ENCODE measurements around the gene NHLRC1.

NHLRC1 gene

DNA sequence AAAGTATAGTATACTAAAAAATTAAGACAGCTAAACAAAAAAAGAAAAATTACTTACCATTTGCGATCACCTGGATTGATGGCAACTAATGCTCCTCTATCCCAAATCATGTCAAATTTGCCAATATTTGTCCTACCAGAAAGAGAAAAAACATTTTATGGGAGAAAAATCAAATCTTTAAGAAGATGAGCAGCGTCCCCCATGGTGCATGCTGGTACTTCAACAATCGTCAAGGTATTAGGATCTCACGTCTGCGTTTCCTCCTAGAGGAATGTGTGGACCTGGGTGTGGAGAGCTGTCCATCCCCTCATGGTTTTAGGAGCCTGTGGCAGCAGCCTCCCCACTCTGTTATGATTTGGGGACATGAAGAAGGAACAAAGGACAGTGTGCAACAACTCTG is 16.4 kb upstream of the NHLRC1 start:
- no peak for DNase-seq (ENCODE audit: low spot score)

DNA sequence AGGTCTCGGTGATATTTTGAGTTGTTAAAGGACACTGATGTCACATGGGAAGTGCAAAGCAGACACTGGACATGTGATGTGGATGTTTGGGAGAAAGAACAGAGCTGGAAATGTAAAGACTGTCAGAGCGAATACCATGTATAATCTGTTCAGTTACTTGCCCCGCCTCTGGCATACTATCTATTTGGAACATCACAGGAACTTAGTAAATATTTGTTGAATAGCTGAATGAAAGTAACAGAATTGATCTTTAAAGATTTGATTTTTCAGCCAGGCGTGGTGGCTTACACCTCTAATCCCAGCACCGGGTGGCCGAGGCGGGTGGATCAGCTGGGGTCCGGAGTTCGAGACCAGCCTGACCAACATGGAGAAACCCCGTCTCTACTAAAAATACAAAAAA is 13.8 kb upstream of the NHLRC1 start:
- no peak for DNase-seq (ENCODE audit: low spot score)

DNA sequence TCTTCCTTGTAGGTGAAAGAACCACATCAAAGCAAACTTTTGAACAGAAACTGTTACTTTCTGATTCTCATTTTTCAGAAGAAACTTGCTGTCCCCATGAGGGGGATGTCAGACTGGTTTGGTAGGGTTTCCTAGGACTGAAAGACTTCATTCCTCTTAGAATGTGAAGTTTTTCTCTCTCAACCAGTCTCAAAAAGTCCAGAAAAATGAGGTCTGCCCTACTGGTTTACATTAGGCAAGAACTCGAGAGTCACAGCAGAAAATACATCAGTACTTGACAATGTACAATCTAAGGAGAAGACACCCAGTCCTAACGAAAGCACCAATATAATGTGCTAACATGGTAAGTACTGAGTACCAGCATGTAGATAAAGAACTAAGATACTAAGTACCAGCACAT is 12.7 kb upstream of the NHLRC1 start:
- DNase-seq (ENCODE audit: low spot score), result no peak

DNA sequence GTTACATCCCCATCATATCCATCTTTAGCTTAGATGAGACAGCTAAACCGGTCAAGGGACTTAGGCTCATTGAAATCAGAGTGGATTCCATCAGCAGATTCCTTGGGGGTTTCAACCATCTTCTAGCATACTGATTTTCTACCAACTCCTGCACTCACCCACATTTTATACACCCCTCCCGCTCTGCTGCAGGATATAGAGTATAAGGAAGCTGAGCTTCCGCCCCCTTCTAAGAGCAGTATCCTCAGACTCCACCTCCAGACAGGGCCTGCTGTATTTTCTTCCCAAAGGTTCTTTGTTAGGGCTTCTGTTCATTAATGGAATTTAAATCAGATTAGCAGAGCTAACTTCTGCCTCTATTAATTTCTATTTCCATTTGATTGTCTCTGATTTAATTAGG is 9.9 kb upstream of the NHLRC1 start:
- DNase-seq (ENCODE audit: low spot score), result no peak

DNA sequence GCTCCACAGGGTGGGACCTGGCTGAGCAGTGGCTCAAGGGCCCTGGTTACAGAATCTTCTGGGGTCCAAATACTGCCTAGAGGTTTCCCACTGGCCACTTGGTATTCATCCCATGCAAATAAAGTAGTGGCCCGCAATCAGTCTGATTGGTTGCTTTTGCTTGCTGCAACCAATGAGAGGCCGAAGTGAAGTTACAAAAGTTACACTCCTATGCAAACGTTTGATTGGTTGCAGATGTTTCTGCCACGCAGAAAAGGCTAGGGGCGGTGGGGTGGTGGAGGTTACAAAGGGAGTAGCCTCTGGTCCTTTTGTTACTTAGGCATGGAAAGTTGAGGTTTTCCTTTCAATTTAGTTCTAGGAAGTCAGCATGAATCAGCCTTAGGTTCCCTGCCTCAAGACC is 3.6 kb upstream of the NHLRC1 start:
- no peak for DNase-seq (ENCODE audit: low spot score)

DNA sequence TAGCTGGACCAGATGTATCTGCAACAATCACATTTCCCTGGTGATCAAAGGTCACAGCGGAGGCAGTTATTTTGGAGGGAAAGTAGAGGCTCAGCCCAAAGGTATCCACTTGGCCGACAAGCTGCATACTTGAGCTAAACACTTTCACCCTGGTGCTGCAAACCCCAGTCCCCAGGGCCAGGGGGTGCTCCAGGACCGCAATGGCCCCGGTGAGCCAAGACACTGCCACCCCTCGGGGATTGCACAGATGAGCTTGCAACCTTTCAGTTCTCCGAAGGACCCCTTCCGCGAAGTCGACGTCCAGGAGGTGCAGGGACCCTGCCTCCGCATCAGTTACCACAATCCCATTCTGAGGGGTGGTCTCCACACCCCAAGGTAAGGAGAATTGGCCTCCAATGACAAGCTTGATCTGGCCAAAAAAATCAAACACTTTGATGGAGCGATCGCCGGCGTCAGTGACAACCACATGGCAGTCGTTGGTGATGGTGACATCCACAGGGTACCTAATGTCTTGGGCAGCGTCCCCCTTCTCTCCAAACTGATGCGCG is 823 bp downstream of the NHLRC1 start:
- no peak for DNase-seq (ENCODE audit: low spot score)

DNA sequence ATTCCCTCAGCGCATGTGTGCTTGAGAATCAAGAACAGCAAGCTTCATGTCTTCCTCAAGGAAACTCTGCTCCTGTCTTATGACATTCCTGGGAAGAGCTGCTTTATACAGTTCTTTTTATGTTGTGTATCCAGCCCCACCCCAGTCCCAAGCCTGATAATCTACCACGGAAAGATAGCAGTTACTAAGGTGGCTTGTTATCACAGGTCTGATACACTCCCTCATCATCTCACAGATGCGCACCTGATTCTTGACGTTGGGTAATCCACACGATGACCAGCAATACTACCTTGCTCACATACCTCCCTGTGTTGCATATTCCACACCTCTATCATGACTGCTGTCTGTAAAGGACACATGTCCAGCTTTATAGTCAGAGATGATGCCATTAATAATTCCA is 3.2 kb downstream of the NHLRC1 start:
- no peak for DNase-seq (ENCODE audit: low spot score)

DNA sequence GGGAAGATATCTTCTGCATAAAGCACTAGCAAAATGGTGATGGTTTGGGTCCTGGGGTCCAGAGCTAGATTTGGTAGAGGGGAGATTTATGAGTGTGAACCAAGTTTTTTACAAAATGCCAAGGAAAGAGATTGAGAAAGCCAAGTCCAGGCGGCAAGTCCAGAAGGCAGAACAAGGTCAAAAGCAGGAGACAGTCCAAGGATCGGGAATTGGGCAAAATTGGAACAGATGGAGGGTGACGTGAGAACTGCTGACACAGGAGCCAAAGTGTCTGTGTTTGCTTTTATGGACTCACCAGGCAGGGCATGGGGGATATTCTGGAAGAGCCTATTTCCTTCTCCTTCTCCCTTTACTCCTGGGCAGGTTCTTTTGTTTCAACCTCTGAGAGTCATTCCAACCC is 4.1 kb downstream of the NHLRC1 start:
- no peak for DNase-seq (ENCODE audit: low spot score)

DNA sequence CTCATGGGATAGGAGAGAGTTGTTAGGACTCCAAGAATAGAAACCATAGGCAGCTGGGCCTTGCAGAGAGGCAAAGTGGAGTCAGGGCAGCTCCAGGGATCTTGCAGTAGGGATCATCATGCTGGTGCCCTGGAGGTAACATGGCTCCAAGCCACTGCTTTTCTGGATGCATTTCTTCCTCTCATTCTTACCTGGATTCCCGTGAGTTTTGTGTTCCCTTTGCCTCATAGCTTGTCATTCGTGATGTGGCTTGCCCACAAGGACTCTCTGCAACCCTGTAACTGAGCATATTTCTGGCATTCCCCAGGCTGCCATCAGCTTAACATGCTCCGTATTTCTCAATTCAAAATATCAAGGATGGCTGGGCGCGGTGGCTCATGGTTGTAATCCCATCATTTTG is 5.3 kb downstream of the NHLRC1 start:
- DNase-seq (ENCODE audit: low spot score), result no peak

DNA sequence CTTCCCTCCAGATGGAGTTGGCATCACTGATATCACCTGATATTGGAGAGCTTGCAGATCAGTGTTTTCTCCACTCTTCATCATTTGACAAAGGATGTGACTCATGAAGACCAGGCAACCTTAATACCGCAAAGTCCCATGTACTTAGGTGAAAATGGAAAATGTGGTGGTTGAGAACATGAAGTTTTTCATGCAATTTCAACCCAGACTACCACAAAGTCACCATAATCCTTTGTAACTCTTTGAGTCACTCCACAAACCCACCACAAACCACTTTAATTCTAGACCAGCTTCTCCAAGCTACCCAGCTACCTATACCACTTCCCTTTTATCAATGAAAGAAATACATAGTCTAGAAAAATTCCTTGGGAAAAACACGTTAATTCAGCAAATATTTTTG is 7.1 kb downstream of the NHLRC1 start:
- DNase-seq (ENCODE audit: low spot score), result no peak

DNA sequence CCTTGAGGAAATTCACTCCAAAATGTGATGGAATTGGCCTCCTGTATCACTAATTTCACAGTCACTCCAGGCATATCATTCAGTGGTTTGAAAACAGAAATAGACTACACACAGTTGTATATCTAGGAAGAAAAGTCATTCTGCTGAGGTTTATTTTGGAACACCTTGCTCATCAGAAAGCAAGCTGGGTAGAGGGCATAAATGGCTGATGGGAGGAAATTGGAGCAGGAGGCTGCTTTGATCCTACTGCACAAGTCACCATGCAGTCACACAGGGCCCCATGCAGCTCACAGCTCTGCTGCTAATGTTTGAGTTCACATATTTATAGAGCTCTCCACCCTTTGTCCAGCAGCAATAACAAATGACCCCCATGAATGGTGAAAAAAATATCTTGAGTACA is 12.3 kb downstream of the NHLRC1 start:
- DNase-seq (ENCODE audit: low spot score), result no peak

DNA sequence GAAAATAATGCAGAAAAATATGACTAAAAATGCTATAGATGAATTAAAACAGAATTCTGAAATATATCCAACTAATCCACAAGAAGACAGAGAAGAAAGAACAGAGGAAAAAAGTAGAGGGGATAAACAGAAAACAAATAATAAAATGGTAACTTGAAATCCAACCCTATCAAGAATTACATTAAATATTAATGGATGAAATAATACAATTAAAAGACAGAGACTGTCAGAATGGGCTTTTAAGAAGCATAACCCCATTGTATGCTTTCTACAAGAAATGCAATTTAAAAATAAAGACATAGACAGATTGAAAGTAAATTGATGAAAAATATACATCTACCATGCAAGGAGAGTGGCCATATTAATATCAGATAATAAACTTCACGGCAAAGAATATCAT is 15.4 kb downstream of the NHLRC1 start:
- no peak for DNase-seq (ENCODE audit: low spot score)

DNA sequence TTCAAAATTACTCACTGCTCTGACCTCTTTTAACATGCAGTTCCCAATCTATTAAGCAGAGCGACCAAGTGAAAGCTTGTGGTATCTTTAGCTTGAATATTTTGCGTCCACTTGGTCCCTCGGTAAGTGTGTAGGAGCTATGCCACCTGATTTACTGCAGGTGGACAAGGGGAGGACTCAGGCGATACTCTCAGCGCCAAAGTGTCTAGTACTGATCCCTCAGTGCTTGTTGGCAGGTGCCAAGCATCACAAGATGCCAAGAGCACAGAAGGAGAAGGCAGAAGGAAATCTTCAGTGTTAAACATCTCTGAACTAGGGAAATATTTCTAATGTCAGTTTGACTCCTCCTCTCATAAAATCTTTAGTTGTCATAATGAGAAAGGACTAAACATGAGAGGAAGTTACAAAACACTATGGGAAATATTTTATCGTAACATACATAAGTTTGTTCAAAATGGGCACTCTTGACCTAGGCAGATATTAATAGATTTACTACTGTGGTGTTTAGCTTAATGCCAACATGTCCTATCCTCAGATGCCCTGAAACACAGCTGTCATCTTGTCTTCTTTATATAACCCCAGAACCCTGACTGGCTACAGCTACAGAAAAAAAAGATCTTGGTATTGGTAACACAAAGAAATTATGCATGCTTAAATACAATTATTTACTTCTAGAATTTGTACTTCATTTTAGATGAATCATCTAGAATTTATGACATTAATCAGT is 19.5 kb downstream of the NHLRC1 start:
- DNase-seq (ENCODE audit: low spot score), result no peak

DNA sequence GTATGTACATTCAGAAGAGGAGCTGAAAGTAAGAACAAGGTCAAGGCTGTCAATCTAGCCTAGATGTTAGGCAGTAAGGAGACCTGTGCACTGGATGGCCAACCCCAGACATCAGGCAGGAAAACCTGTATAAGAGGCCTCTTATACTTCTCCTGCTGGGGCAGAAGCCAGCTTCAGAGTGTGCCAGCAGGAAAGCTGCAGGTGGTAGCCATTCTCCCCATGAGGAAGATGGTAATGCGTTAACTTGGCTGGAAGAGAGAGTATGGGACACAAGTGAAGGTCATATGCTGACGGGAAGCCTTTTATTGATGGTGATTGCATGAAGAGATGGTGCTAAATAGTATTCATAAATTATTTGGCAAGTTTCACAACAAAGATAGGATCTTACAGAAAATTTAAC is 20.6 kb downstream of the NHLRC1 start:
- no peak for DNase-seq (ENCODE audit: low spot score)

DNA sequence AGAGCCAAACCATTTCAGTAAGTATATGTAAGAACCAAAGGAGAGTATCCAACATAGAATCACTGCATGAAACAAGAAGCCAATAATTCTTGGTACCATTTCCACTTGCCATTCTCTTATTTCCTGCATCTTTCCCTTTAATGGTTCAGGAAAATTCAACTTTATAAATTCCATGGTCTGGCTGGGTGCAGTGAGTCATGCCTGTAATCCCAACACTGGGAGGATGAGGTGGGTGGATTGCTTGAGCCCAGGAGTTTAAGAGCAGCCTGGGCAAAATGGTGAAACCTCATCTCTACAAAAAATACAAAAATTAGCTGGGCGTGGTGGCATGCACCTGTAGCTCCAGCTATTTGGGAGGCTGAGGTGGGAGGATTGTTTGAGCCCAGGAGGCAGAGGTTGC is 21.2 kb downstream of the NHLRC1 start:
- no peak for DNase-seq (ENCODE audit: low spot score)

DNA sequence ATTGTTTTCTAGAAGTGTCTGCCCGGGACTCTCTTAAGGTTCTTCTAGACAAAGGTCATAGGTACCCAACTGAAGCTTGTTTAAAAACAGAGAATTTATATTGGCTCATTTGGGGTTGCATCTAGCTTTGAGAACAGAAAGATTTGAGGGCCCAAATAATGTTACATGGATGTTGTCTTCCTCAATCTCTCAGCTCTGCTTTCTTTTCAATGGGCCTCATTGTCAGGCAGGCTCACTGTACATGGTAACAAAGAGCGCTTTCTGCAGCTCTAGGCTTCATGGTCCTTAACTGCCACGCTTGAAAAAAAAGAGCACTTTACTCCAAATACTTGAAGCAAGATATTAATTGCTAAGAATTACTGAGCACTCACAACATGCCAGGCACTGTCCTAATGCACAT is 22.2 kb downstream of the NHLRC1 start:
- no peak for DNase-seq (ENCODE audit: low spot score)

DNA sequence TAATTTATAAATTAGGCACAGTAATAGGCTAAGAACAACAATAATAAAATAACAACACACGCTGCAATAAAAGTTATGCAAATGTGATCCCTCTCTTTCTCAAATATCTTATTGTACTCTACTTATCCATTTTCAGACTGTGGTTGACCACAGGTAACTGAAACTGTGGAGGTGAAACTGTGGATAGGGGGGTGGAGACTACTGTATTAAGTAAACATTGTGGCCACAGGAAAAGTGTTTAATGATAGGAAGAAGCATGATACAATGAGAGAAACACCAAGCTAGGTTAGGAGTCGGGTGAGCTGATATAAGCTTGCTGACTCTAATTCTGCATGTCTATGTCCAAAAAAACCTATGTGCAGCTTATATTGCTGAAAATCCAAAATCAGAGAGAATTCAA is 23.0 kb downstream of the NHLRC1 start:
- no peak for DNase-seq (ENCODE audit: low spot score)

DNA sequence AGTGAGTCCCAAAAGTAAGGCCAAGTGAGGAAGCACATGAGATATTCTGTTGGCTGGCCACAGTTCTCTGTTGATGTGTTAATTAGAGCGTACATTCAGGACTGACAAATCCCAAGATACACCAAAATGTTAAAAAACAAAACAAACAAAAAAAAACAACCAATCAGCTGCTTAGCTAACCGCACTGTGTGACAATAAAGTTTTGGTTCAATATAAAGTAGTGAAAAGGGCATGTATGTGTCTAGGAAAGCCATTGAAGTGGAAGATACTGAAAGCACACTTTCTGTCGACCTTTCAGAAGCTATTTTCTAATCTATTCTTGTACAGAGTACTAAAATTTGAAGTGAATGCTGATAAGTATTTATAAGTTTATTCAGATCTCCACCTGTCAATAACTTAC is 26.1 kb downstream of the NHLRC1 start:
- no peak for DNase-seq (ENCODE audit: low spot score)

DNA sequence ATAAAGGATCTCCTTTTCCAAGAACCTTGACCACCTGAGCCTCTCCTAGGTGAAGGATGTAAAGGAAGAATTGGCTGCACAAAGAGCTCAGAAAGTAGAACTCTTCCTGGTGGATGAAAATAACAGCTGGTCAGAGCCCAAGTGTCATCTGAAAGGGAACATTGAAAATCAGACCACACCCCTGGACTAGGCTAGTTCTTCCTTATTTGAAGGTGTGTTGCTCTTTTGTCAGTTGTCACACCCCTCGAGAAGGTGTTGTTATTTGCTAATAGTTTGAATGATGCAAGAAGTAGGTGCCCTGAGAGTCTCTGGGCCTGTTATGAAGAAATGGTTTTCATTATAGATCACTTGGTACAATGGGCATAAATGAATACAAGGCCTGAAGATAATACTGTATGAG is 31.1 kb downstream of the NHLRC1 start:
- no peak for DNase-seq (ENCODE audit: low spot score)

DNA sequence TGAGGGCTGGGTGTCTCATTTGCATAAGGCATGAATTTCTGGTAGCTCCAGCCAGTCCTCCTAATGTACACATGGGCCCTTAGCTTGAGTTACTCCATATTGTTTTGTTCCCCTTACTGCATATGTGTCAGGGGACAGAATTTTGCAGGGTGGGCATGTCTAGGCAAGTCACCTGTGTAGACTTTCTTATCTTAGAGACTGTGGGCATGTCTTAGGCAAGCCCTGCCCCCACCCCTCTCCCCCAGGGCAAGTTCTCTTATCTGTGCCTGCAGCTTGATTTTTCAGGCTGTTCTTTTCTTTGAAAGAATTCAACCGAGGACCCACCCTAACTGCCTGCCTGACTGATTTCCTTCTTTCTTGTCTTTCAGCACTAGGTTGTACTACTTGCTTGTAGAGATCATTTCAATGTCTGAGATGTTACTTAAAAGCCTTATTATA is 32.1 kb downstream of the NHLRC1 start:
- no peak for DNase-seq (ENCODE audit: low spot score)

DNA sequence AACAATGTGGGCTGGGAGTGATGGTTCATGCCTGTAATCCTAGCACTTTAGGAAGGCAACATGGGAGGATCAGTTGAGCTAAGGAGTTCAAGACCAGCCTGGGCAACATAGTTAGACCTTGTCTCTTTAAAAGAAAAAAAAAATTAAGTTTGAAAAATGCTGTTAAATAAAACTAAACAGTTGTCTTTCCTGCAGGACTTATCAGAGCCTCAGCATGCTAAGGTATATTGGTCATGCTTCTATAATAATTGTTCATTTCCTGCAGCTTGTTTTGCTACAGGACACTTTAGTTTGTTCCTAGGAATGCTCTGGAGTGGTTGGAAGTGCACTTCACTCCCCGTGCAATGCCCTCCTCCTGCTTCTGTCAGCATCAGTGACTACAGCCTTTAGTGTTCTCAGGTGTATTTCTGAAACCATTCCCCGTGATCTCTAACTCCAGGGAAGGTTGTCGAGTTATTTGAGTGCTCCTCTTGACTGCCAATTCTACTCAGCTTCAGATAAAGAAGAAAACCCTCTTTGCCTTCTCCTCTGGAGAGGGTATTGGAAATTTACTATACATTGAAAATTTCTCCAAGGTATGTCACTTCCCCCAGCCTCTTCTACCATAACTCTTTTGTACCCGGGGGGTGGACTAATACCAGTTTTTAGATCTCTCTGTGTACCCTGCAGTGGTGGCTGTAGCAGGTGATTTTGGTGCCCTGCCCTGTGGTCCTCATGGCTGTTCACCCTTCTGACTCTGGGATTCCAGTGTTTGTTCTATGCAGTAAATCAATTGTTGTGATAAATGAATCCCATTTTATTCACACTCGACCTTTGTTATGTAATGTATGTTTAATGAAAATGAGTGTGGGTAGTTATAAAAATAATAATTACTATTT is 33.8 kb downstream of the NHLRC1 start:
- no peak for DNase-seq (ENCODE audit: low spot score)

DNA sequence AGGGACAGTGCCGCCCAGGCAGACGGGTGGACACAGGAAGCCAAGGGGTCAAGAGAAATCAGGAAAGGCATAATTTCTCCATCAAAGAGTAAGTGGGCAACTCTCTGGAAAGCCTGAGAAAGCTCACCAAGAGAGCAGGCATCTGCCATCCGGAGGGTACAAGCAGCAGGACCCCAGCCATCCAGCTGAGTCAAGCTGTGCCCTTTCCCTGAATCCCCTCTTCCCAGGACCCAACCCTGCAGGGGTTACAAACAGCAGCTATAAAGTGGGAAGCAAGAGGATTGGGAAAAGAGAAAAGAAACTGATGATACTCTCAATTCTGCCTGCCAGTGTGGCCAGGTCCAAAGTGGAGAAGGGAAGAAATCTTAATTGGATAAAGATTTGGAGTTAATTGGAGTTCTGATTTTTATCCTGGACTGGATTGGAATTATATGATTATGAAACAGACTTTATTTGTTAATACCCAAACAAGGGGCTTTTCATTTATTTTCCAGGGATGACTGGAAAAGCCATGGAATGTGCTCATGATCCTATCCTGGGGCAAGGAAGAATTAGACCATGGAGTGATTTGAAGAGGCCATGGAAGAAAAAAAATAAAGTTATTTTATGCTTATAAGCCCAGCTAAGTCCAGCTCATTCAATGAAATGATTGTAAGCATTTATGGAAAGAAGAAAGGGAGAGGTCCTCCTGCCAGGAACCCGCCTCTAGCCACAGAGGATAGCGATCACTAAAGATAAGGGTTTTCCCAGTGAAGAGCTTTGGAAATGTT is 34.9 kb downstream of the NHLRC1 start:
- DNase-seq (ENCODE audit: low spot score), result no peak
